WTC11 (cell line): ENCODE data around the gene PAX4.

Experiments used
- GABPB1 ChIP-seq: sonication (generic); formaldehyde crosslinking; IDR thresholded peaks from 2 replicates; pipeline ENCODE4 v1.8.1; 2023; ENCODE audit warnings: mild to moderate bottlenecking, missing genetic modification reagents
- NFYB ChIP-seq: sonication (generic); formaldehyde crosslinking; conservative IDR thresholded peaks from 2 replicates; pipeline ENCODE4 v1.8.0; 2022; ENCODE audit warnings: low read depth, missing genetic modification reagents

GRCh38 chr7:127584648-127585043, 33.3 kb downstream of the PAX4 start:
- TF ChIP-seq NFYB, result no peak
- TF ChIP-seq GABPB1 (CRISPR knock-in tag), result no peak
